NCI-H345 (cell line): ENCODE data around the gene SPATA7.
"Not testable (repeated sequence)": the region's sequence is repeated elsewhere in the genome, so short reads cannot be mapped to it uniquely, and the experiment has no call there.

Experiments
- DNase-seq: peaks from one replicate; lab custom pipeline; 2025; lab: John Stamatoyannopoulos, UW

Gene SPATA7

GRCh38 chr14:88385212-88386101 is at the start of gene SPATA7:
Gene SPATA7 (plus strand): TSS chr14:88385657. CDS start chr14:88385819, 162 bp downstream.
- peak; percentile 95 for DNase-seq

DNA sequence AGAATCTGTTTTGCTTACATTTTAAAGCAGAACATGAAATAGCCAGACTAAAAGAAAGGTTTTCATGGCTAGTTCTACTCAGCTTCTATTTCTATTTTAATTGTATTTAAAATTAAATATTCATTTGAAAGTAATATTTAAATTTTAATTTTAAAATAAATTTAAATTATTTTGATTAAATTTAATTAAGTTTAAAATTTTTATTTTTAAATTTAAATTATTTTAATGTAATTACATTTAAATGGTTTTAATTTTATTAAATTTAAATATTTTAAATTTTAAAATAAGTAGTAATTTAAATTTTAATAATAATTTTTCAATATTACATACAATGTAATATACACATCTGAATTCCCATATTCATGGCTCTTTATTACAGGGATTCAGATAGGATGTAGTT is 45.1 kb upstream of the SPATA7 start:
- DNase-seq: no peak

GRCh38 chr14:88342980-88343379 is 42.5 kb upstream of the SPATA7 start:
- no peak for DNase-seq

GRCh38 chr14:88346048-88346639 is 39.3 kb upstream of the SPATA7 start:
- DNase-seq: peak; percentile 31

- no peak for DNase-seq
Observed at GRCh38 chr14:88348546-88348945, 36.9 kb upstream of the SPATA7 start.

- no peak for DNase-seq
Observed at GRCh38 chr14:88351966-88352691, 33.3 kb upstream of the SPATA7 start.

GRCh38 chr14:88352698-88353097 is 32.8 kb upstream of the SPATA7 start:
- DNase-seq: peak; percentile 84

GRCh38 chr14:88354358-88354757 is 31.1 kb upstream of the SPATA7 start:
- no peak for DNase-seq

DNA sequence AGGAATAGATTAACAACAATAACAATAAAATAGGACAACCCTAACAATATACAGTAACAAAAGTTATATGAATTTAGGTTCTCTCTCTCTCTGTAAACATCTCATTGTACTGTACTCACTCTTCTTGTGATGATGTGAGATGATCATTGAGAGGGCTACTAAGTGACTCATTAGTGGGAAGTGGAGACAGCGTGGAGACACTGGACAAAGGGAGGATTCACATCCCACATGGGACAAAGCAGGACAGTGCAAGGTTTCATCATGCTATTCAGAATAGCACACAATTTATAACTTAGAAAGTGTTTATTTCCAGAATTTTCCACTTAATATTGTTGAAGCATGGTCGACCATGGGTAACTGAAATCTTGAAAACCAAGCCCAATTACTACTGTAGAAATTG is 26.0 kb upstream of the SPATA7 start:
- DNase-seq: no peak

DNA sequence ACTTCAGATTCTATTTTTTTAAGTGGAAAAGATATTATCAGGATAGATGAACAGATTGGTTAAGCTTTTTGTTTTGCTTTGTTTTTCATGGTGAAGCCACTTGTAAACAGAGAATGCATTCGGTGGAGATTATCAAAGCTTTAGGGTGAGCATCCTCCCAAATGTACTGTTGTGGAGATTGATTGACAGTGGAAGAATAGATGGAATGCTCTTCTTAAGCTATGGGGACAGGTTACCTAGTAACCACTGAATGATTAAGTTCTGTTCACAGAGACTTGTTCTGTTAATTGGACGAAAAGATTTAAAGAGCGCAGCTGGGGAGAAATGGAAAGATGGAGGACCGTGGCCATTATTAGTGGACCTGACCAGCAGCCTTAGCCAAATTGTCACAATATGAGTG is 21.8 kb upstream of the SPATA7 start:
- no peak for DNase-seq

DNA sequence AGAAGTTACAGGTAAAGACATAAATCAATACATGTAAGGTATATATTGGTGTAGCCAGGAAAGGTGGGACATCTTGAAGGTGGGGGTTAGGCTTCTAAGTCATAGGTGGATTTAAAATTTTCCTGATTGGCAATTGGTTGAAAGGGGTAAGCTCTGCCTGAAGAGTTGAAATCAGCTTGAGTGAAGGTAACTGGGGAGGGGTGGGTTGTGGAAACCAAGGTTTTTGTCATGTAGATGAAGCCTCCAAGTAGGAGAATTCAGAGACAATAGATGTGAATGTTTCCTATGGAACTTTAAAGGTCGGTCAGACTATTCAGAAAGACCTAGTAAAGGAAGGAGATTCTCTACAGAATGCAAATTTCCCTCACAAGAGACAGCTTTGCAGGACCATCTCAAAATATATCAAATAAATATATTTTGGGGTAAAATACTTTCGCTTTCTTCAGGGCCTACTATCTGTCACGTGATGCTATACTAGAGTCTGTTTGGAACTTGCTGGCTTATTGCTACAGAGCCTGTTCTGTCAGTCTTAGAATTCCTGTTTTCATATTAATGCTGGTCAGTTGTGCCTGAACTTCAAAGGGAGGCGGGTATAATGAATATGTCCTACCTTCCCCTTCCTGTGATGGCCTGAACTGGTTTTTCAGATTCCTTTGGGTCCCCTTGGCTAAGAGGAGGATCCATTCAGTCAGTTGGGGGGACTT is 20.6 kb upstream of the SPATA7 start:
- DNase-seq: no peak

DNA sequence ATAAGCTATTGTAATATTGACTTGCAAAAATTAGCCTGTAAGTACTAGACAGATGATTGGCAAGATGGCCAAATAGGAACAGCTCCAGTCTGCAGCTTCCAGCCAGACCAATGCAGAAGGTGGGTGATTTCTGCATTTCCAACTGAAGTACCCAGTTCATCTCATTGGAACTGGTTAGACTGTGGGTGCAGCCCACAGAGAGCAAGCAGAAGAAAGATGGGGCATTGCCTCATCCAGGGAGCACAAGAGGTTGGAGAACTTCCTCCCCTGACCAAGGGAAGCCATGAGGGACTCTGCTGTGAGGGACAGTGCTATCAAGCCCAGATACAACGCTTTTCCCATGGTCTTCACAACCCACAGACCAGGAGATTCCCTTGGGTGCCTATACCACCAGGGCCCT is 16.0 kb upstream of the SPATA7 start:
- no peak for DNase-seq

DNA sequence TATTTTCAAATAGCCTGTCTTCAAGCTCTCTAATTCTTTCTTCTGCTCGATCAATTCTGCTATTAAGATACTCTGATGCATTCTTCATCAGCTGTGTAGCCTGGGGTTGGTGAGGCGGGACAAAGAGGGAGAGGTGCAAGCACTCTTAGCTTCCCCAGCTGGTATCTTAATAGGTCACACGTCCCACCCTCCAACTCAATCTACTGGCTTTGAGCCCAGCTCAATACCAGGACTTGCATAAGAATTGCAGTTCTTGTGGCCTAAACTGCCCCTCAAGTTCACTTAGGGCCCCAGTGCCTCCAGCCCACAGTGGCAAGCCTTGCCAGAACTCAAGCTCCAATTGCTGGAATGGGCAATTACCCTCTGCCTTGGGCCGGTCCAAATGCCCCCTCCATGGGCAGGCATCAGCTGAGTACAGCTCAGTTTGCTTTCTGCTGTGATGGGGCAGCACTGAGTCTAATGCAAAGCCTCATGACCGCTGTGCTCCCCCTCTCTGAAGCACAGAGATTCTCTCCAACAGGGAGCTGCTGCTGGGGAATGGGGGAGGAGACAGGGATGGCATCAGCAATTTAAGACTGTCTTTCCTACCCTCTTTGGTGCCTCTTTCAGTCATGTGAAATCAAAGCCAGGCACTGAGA is 5.6 kb upstream of the SPATA7 start:
- no peak for DNase-seq

GRCh38 chr14:88380405-88380804 is 5.1 kb upstream of the SPATA7 start:
- DNase-seq: peak; percentile 18

- DNase-seq: not testable (repeated sequence)
Observed at GRCh38 chr14:88381634-88382033, 3.8 kb upstream of the SPATA7 start.

GRCh38 chr14:88384718-88385117 is 739 bp upstream of the SPATA7 start:
- DNase-seq: peak; percentile 6

DNA sequence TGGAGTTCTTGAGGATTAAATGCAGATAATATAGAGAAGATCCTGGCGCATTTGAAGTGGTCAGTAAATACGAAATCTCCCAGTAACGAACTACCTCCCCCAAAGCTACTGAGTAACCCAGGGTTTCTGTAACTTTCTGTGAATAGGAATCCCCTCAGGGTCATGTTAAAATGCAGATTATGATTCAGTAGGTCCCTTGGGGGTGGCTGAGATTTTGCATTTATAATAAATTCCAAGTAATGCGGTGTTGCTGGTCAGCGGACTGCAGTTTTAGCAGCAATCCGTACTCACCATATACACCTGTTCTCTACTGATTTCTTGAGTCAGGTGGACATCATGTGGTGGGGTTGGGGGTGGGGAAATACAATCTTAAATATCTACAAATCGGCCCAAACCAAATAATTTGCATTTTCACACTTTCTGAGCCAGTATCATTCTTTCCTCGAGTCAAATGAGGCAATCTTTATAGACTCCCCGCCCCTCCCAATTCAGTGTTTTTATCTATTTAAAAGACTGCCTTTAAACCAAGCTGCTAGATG is 868 bp downstream of the SPATA7 start:
- no peak for DNase-seq

- no peak for DNase-seq
Observed at GRCh38 chr14:88388741-88389282, 3.4 kb downstream of the SPATA7 start.

DNA sequence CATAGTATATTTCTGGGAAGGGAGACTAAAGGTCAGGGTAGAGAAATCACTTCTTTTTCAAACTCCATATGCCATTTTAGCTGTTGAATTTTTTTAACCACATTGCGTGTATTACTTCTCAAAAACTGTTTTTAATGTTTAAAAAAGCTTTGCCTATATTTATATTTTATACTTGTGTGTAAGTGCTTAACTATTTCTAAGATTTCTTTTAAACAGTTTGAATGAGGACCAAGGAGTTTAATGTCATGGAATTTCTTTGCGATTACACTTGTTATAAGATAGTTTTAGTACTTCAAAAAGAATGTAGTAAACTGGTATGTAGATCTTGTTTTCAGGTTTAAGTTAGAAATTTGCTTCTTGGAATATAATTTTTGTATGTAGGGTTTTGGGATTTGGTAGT is 7.2 kb downstream of the SPATA7 start:
- DNase-seq: no peak

DNA sequence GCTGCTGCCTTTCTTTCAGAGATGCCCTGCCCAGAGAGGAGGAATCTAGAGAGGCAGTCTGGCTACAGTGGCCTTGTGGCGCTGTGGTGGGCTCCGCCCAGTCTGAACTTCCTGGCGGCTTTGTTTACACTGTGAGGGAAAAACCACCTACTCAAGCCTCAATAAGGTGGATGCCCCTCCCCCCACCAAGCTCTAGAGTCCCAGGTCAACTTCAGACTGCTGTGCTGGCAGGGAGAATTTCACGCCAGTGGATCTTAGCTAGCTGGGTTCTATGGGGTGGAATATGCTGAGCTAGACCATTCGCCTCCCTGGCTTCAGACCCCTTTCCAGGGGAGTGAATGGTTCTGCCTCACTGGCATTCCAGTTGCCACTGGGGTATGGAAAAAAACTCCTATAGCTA is 25.6 kb downstream of the SPATA7 start:
- no peak for DNase-seq

DNA sequence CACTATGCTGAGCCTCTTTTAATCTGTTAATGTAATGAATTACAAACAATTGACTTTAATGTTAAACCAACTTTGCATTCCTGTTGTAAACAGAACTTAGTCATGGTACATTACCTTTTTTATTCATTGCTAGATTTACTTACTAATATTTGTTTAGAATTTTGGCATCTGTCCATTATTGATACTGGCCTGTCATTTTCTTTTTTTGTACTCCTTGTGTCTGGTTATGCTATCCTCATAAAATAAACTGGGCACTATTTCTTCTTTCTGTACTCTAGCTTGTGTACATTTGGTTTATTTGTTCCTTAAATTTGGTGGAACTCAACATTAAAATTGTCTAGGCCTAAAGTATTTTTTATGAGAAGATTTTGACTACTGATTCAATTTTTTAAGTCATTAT is 32.1 kb downstream of the SPATA7 start:
- DNase-seq: peak; percentile 26
